Suprapubic skin (tissue), 4 donors: ENCODE measurements around the gene EYS. TPM values are rescaled to one million over a fixed set of nuclear protein-coding genes. Genes with fewer than 3 reads are reported as not detected.

Experiments used
- DNase-seq, 2 donors: peaks; one replicate each; pipeline ENCODE4 v3.0.0-alpha.2; 2019; ENCODE audit warnings: low spot score in 2 of 2
- H3K27ac ChIP-seq: fragments of 200-600 bp; sonication (generic); one replicate; pipeline ENCODE4 v1.5.1; 2019
- H3K27me3 ChIP-seq: fragments of 200-600 bp; sonication (generic); one replicate; pipeline ENCODE4 v1.5.1; 2019
- H3K36me3 ChIP-seq: fragments of 200-600 bp; sonication (generic); one replicate; pipeline ENCODE4 v1.5.1; 2019
- H3K4me1 ChIP-seq: fragments of 200-600 bp; sonication (generic); one replicate; pipeline ENCODE4 v1.5.1; 2019
- H3K4me3 ChIP-seq: fragments of 200-600 bp; sonication (generic); one replicate; pipeline ENCODE4 v1.5.1; 2019; ENCODE audit warnings: mild to moderate bottlenecking
- H3K9me3 ChIP-seq: fragments of 200-600 bp; sonication (generic); one replicate; pipeline ENCODE4 v1.5.1; 2019
- CTCF ChIP-seq, 2 donors: fragments of 200-600 bp in 1 of 2; fragments of 450-650 bp in 1 of 2; sonication (generic) in 1 of 2; IDR thresholded peaks; one replicate each; pipeline ENCODE4 v1.5.1; 2016 to 2019; ENCODE audit warnings: antibody characterized with exemption in 2 of 2, mild to moderate bottlenecking in 1 of 2, moderate library complexity in 1 of 2
- EP300 ChIP-seq: sonication (generic); formaldehyde crosslinking; IDR thresholded peaks from one replicate; pipeline ENCODE4 v1.6.1; 2017; ENCODE audit warnings: antibody characterized with exemption
- POLR2A ChIP-seq, 2 donors: fragments of 450-650 bp; IDR thresholded peaks; one replicate each; pipeline ENCODE4 v1.6.1; 2017; ENCODE audit warnings: antibody characterized with exemption in 2 of 2, mild to moderate bottlenecking in 2 of 2, moderate library complexity in 2 of 2
- POLR2AphosphoS5 ChIP-seq, 3 donors: sonication (generic); formaldehyde crosslinking; IDR thresholded peaks; one replicate each; pipeline ENCODE4 v1.6.1; 2017; ENCODE audit warnings: antibody characterized with exemption in 3 of 3
- WGBS: methylation state at CpG from one replicate; pipeline ENCODE4 v1.1.5; 2018; 5-methylcytosine and 5-hydroxymethylcytosine counted together
- total RNA-seq, 4 donors: library from RNA; depleted of rRNA; stranded (reverse); fragments of >200 nt; gene quantifications; one replicate each; pipeline ENCODE4 v1.1.0, GENCODE V29; 2016

Gene EYS
- total RNA-seq, 4 donors from 2014 or later = not detected

- WGBS = 89% methylated on average over 3 of the region's 3 CpGs
- Histone ChIP-seq H3K4me1 (no peaks in the 10 kb centered on the region), H3K36me3 (no peaks in the 10 kb centered on the region), H3K27ac (no peak overlapping the region), H3K9me3 (no peaks in the 10 kb centered on the region), H3K4me3 (no peak overlapping the region), H3K27me3 (no peaks in the 10 kb centered on the region)
- no peak for DNase-seq
- no peak for TF ChIP-seq POLR2A (IDR thresholded peaks at IDR 0.05)
- no peak for TF ChIP-seq EP300
- TF ChIP-seq CTCF (IDR thresholded peaks at IDR 0.05) = no peak
- TF ChIP-seq POLR2AphosphoS5 (IDR thresholded peaks at IDR 0.05) = no peak
Observed at GRCh38 chr6:65117817-65118409, 589.1 kb downstream of the EYS start.

- 64% methylated on average over 1 of the region's 1 CpG for WGBS
Observed at GRCh38 chr6:65116326-65116725, 590.7 kb downstream of the EYS start.

GRCh38 chr6:65113581-65113980, 593.4 kb downstream of the EYS start:
- no peak for TF ChIP-seq CTCF (IDR thresholded peaks at IDR 0.05)
- TF ChIP-seq POLR2A (IDR thresholded peaks at IDR 0.05) = no peak
- TF ChIP-seq EP300 = no peak
- no peak for TF ChIP-seq POLR2AphosphoS5 (IDR thresholded peaks at IDR 0.05)
- 65% methylated on average over 3 of the region's 3 CpGs for WGBS
- Histone ChIP-seq H3K4me1 (no peaks in the 10 kb centered on the region), H3K36me3 (no peaks in the 10 kb centered on the region), H3K27ac (no peak overlapping the region), H3K27me3 (no peaks in the 10 kb centered on the region), H3K9me3 (no peaks in the 10 kb centered on the region), H3K4me3 (no peak overlapping the region)
- DNase-seq = no peak

More at GRCh38 chr6:65116326-65116725, 590.7 kb downstream of the EYS start:
- TF ChIP-seq EP300 (no peak), POLR2A (IDR thresholded peaks at IDR 0.05) (no peak), CTCF (IDR thresholded peaks at IDR 0.05) (no peak), POLR2AphosphoS5 (IDR thresholded peaks at IDR 0.05) (no peak)
- Histone ChIP-seq H3K9me3 (no peaks in the 10 kb centered on the region), H3K36me3 (no peaks in the 10 kb centered on the region), H3K27me3 (no peaks in the 10 kb centered on the region), H3K4me3 (no peak overlapping the region), H3K4me1 (no peaks in the 10 kb centered on the region), H3K27ac (no peak overlapping the region)
- DNase-seq = no peak

GRCh38 chr6:65112435-65112834, 594.6 kb downstream of the EYS start:
- no peaks in the 10 kb centered on the region for H3K27me3 ChIP-seq
- TF ChIP-seq POLR2AphosphoS5 (IDR thresholded peaks at IDR 0.05) = no peak
- TF ChIP-seq CTCF (IDR thresholded peaks at IDR 0.05) = no peak
- TF ChIP-seq EP300 = no peak
- no peak for TF ChIP-seq POLR2A (IDR thresholded peaks at IDR 0.05)
- H3K27ac ChIP-seq = no peak overlapping the region
- H3K36me3 ChIP-seq = no peaks in the 10 kb centered on the region
- H3K9me3 ChIP-seq = no peaks in the 10 kb centered on the region
- no peaks in the 10 kb centered on the region for H3K4me1 ChIP-seq
- DNase-seq = no peak
- no peak overlapping the region for H3K4me3 ChIP-seq

- Histone ChIP-seq H3K4me3 (no peak overlapping the region), H3K27me3 (no peaks in the 10 kb centered on the region), H3K9me3 (no peaks in the 10 kb centered on the region), H3K4me1 (no peaks in the 10 kb centered on the region), H3K36me3 (no peaks in the 10 kb centered on the region), H3K27ac (no peak overlapping the region)
- no peak for DNase-seq
- TF ChIP-seq CTCF (IDR thresholded peaks at IDR 0.05) (no peak), POLR2AphosphoS5 (IDR thresholded peaks at IDR 0.05) (no peak), EP300 (no peak), POLR2A (IDR thresholded peaks at IDR 0.05) (no peak)
- 40% methylated on average over 3 of the region's 3 CpGs for WGBS
Observed at GRCh38 chr6:65110031-65110430, 597.0 kb downstream of the EYS start.
